ENCODE data around the gene SLC8A1.
A peak's percentile ranks its signal among the peaks of the same experiment; 100 is the strongest.

SLC8A1 gene

GRCh38 chr2:40436093-40436475 is 15.8 kb downstream of the SLC8A1 start:
- Histone ChIP-seq H3K27me3 (ENCODE audit: low read depth, low read length) (no peaks in the 10 kb centered on the region), H3K27ac (ENCODE audit: low read length) (no peak overlapping the region), H3K4me3 (ENCODE audit: low read depth in 1 of 2, low read length in 2 of 2) (no peak overlapping the region), H3K4me1 (ENCODE audit: control insufficient read depth in 1 of 2, insufficient read depth in 2 of 2, low read length in 2 of 2) (peaks cover 6 to 55% of the 10 kb centered on the region in 2 donors), H3K36me3 (ENCODE audit: control insufficient read depth in 1 of 2, insufficient read depth in 2 of 2, low read length in 2 of 2) (no peaks in the 10 kb centered on the region), H3K9me3 (ENCODE audit: control insufficient read depth in 1 of 2, low read length in 2 of 2) (no peaks in the 10 kb centered on the region)

- Histone ChIP-seq H3K4me3 (ENCODE audit: low read depth in 1 of 2, low read length in 2 of 2) (no peak overlapping the region), H3K9me3 (ENCODE audit: control insufficient read depth in 1 of 2, low read length in 2 of 2) (no peaks in the 10 kb centered on the region), H3K36me3 (ENCODE audit: control insufficient read depth in 1 of 2, insufficient read depth in 2 of 2, low read length in 2 of 2) (no peaks in the 10 kb centered on the region), H3K27ac (ENCODE audit: low read length) (peak overlapping the region; percentile 7), H3K4me1 (ENCODE audit: control insufficient read depth in 1 of 2, insufficient read depth in 2 of 2, low read length in 2 of 2) (peaks cover 11 to 58% of the 10 kb centered on the region in 2 donors), H3K27me3 (ENCODE audit: low read depth, low read length) (no peaks in the 10 kb centered on the region)
Observed at GRCh38 chr2:40435426-40436092, 16.3 kb downstream of the SLC8A1 start.

GRCh38 chr2:40434731-40435271 is 17.1 kb downstream of the SLC8A1 start:
- H3K36me3 ChIP-seq (ENCODE audit: control insufficient read depth in 1 of 2, insufficient read depth in 2 of 2, low read length in 2 of 2), result peaks cover 0 to under 1% of the 10 kb centered on the region in 2 donors
- H3K9me3 ChIP-seq (ENCODE audit: control insufficient read depth in 1 of 2, low read length in 2 of 2), result no peaks in the 10 kb centered on the region
- H3K4me1 ChIP-seq (ENCODE audit: control insufficient read depth in 1 of 2, insufficient read depth in 2 of 2, low read length in 2 of 2), result peaks cover 11 to 58% of the 10 kb centered on the region in 2 donors
- H3K27ac ChIP-seq (ENCODE audit: low read length), result peak overlapping the region; percentile 19
- no peaks in the 10 kb centered on the region for H3K27me3 ChIP-seq (ENCODE audit: low read depth, low read length)
- H3K4me3 ChIP-seq (ENCODE audit: low read depth in 1 of 2, low read length in 2 of 2), result no peak overlapping the region

- Histone ChIP-seq H3K4me3 (ENCODE audit: low read depth in 1 of 2, low read length in 2 of 2) (no peak overlapping the region), H3K27me3 (ENCODE audit: low read depth, low read length) (no peaks in the 10 kb centered on the region), H3K36me3 (ENCODE audit: control insufficient read depth in 1 of 2, insufficient read depth in 2 of 2, low read length in 2 of 2) (peaks cover 6% of the 10 kb centered on the region in 2 donors), H3K4me1 (ENCODE audit: control insufficient read depth in 1 of 2, insufficient read depth in 2 of 2, low read length in 2 of 2) (peaks cover 11 to 58% of the 10 kb centered on the region in 2 donors), H3K27ac (ENCODE audit: low read length) (no peak overlapping the region), H3K9me3 (ENCODE audit: control insufficient read depth in 1 of 2, low read length in 2 of 2) (no peaks in the 10 kb centered on the region)
Observed at GRCh38 chr2:40433736-40434135, 18.2 kb downstream of the SLC8A1 start.

- Histone ChIP-seq H3K27me3 (ENCODE audit: low read depth, low read length) (no peaks in the 10 kb centered on the region), H3K4me1 (ENCODE audit: control insufficient read depth in 1 of 2, insufficient read depth in 2 of 2, low read length in 2 of 2) (peaks cover 11 to 52% of the 10 kb centered on the region in 2 donors), H3K36me3 (ENCODE audit: control insufficient read depth in 1 of 2, insufficient read depth in 2 of 2, low read length in 2 of 2) (peaks cover 6% of the 10 kb centered on the region in 2 donors), H3K27ac (ENCODE audit: low read length) (no peak overlapping the region), H3K9me3 (ENCODE audit: control insufficient read depth in 1 of 2, low read length in 2 of 2) (no peaks in the 10 kb centered on the region), H3K4me3 (ENCODE audit: low read depth in 1 of 2, low read length in 2 of 2) (no peak overlapping the region)
Observed at GRCh38 chr2:40432921-40433483, 18.9 kb downstream of the SLC8A1 start.

GRCh38 chr2:40431600-40431955 is 20.3 kb downstream of the SLC8A1 start:
- H3K36me3 ChIP-seq (ENCODE audit: control insufficient read depth in 1 of 2, insufficient read depth in 2 of 2, low read length in 2 of 2), result peaks cover 6% of the 10 kb centered on the region in 2 donors
- H3K9me3 ChIP-seq (ENCODE audit: control insufficient read depth in 1 of 2, low read length in 2 of 2), result no peaks in the 10 kb centered on the region
- no peak overlapping the region for H3K27ac ChIP-seq (ENCODE audit: low read length)
- no peak overlapping the region for H3K4me3 ChIP-seq (ENCODE audit: low read depth in 1 of 2, low read length in 2 of 2)
- H3K4me1 ChIP-seq (ENCODE audit: control insufficient read depth in 1 of 2, insufficient read depth in 2 of 2, low read length in 2 of 2), result peaks cover 11 to 38% of the 10 kb centered on the region in 2 donors
- H3K27me3 ChIP-seq (ENCODE audit: low read depth, low read length), result no peaks in the 10 kb centered on the region

- Histone ChIP-seq H3K36me3 (ENCODE audit: control insufficient read depth in 1 of 2, insufficient read depth in 2 of 2, low read length in 2 of 2) (peaks cover 6% of the 10 kb centered on the region in 2 donors), H3K27me3 (ENCODE audit: low read depth, low read length) (no peaks in the 10 kb centered on the region), H3K27ac (ENCODE audit: low read length) (peak overlapping the region; percentile 24), H3K4me1 (ENCODE audit: control insufficient read depth in 1 of 2, insufficient read depth in 2 of 2, low read length in 2 of 2) (peaks cover 11 to 38% of the 10 kb centered on the region in 2 donors), H3K4me3 (ENCODE audit: low read depth in 1 of 2, low read length in 2 of 2) (no peak overlapping the region), H3K9me3 (ENCODE audit: control insufficient read depth in 1 of 2, low read length in 2 of 2) (no peaks in the 10 kb centered on the region)
Observed at GRCh38 chr2:40430776-40431599, 20.9 kb downstream of the SLC8A1 start.

GRCh38 chr2:40428439-40428838 is 23.5 kb downstream of the SLC8A1 start:
- Histone ChIP-seq H3K9me3 (ENCODE audit: control insufficient read depth in 1 of 2, low read length in 2 of 2) (no peaks in the 10 kb centered on the region), H3K4me1 (ENCODE audit: control insufficient read depth in 1 of 2, insufficient read depth in 2 of 2, low read length in 2 of 2) (peaks cover 11 to 23% of the 10 kb centered on the region in 2 donors), H3K27me3 (ENCODE audit: low read depth, low read length) (no peaks in the 10 kb centered on the region), H3K27ac (ENCODE audit: low read length) (no peak overlapping the region), H3K4me3 (ENCODE audit: low read depth in 1 of 2, low read length in 2 of 2) (no peak overlapping the region), H3K36me3 (ENCODE audit: control insufficient read depth in 1 of 2, insufficient read depth in 2 of 2, low read length in 2 of 2) (peaks cover 6% of the 10 kb centered on the region in 2 donors)

- Histone ChIP-seq H3K4me3 (ENCODE audit: low read depth in 1 of 2, low read length in 2 of 2) (no peak overlapping the region), H3K4me1 (ENCODE audit: control insufficient read depth in 1 of 2, insufficient read depth in 2 of 2, low read length in 2 of 2) (peaks cover 7 to 24% of the 10 kb centered on the region in 2 donors), H3K27ac (ENCODE audit: low read length) (no peak overlapping the region), H3K27me3 (ENCODE audit: low read depth, low read length) (no peaks in the 10 kb centered on the region), H3K9me3 (ENCODE audit: control insufficient read depth in 1 of 2, low read length in 2 of 2) (no peaks in the 10 kb centered on the region), H3K36me3 (ENCODE audit: control insufficient read depth in 1 of 2, insufficient read depth in 2 of 2, low read length in 2 of 2) (no peaks in the 10 kb centered on the region)
Observed at GRCh38 chr2:40421631-40422297, 30.1 kb downstream of the SLC8A1 start.

GRCh38 chr2:40420478-40420877 is 31.4 kb downstream of the SLC8A1 start:
- H3K9me3 ChIP-seq (ENCODE audit: control insufficient read depth in 1 of 2, low read length in 2 of 2), result no peaks in the 10 kb centered on the region
- H3K36me3 ChIP-seq (ENCODE audit: control insufficient read depth in 1 of 2, insufficient read depth in 2 of 2, low read length in 2 of 2), result no peaks in the 10 kb centered on the region
- H3K4me3 ChIP-seq (ENCODE audit: low read depth in 1 of 2, low read length in 2 of 2), result no peak overlapping the region
- H3K27ac ChIP-seq (ENCODE audit: low read length), result peak overlapping the region; percentile 76
- H3K27me3 ChIP-seq (ENCODE audit: low read depth, low read length), result no peaks in the 10 kb centered on the region
- peaks cover 7 to 24% of the 10 kb centered on the region in 2 donors for H3K4me1 ChIP-seq (ENCODE audit: control insufficient read depth in 1 of 2, insufficient read depth in 2 of 2, low read length in 2 of 2)

- Histone ChIP-seq H3K4me1 (ENCODE audit: control insufficient read depth in 1 of 2, insufficient read depth in 2 of 2, low read length in 2 of 2) (peaks cover 7 to 24% of the 10 kb centered on the region in 2 donors), H3K4me3 (ENCODE audit: low read depth in 1 of 2, low read length in 2 of 2) (no peak overlapping the region), H3K27ac (ENCODE audit: low read length) (peak overlapping the region; percentile 76), H3K27me3 (ENCODE audit: low read depth, low read length) (no peaks in the 10 kb centered on the region), H3K9me3 (ENCODE audit: control insufficient read depth in 1 of 2, low read length in 2 of 2) (no peaks in the 10 kb centered on the region), H3K36me3 (ENCODE audit: control insufficient read depth in 1 of 2, insufficient read depth in 2 of 2, low read length in 2 of 2) (no peaks in the 10 kb centered on the region)
Observed at GRCh38 chr2:40419364-40419762, 32.5 kb downstream of the SLC8A1 start.

All from muscle layer of duodenum (tissue), 2 donors.